Nephron progenitor cell (in vitro differentiated cells): ENCODE data around the gene TBC1D22A.

Experiments used
- DNase-seq: peaks from one replicate; pipeline ENCODE4 v3.0.0; 2021
- H3K27ac Mint-ChIP-seq: 2 replicates; pipeline ENCODE4 v1.8.0; 2021; ENCODE audit warnings: mild to moderate bottlenecking, moderate library complexity, mixed read lengths
- H3K27me3 Mint-ChIP-seq: 2 replicates; pipeline ENCODE4 v1.8.0; 2021; ENCODE audit warnings: mild to moderate bottlenecking, low read depth, mixed read lengths; ENCODE audit not compliant: poor library complexity
- H3K36me3 Mint-ChIP-seq: 2 replicates; pipeline ENCODE4 v1.8.0; 2021; ENCODE audit warnings: low read depth, mixed read lengths
- H3K4me1 Mint-ChIP-seq: 2 replicates; pipeline ENCODE4 v1.8.0; 2021; ENCODE audit warnings: mixed read lengths
- H3K4me3 Mint-ChIP-seq: 2 replicates; pipeline ENCODE4 v1.8.0; 2021; ENCODE audit warnings: mild to moderate bottlenecking, moderate library complexity, mixed read lengths
- H3K9me3 Mint-ChIP-seq: 2 replicates; pipeline ENCODE4 v1.8.0; 2021; ENCODE audit warnings: mild to moderate bottlenecking, moderate library complexity, mixed read lengths
- TF ChIP-seq, protein P1 (sequence below): fragments of 200-600 bp; sonication (generic); IDR thresholded peaks from 2 replicates; pipeline ENCODE4 v1.5.0; 2021; ENCODE audit warnings: antibody characterized with exemption

TBC1D22A gene

DNA sequence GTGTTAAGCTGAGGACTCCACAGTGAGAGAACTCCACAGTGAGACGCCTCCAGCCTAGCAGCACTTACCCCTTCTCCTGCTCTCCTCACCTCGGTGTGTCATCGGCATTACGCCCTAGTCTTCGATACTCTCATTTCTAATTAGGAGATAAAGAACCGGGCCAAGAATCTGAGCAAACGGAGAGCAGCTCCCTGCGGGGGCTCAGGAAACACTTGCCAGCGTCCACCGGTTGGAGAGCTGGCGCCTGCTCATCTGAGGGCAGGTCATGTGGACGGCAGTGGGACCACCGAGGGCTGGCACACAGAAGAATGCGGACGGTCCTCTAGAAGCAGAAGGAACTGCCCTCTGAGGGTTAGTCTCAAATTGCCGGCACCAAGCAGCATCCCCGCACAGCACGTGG, 37.4 kb upstream of the TBC1D22A start:
- H3K9me3 Mint-ChIP-seq: no peaks in the 10 kb centered on the region
- TF ChIP-seq, protein P1, sequence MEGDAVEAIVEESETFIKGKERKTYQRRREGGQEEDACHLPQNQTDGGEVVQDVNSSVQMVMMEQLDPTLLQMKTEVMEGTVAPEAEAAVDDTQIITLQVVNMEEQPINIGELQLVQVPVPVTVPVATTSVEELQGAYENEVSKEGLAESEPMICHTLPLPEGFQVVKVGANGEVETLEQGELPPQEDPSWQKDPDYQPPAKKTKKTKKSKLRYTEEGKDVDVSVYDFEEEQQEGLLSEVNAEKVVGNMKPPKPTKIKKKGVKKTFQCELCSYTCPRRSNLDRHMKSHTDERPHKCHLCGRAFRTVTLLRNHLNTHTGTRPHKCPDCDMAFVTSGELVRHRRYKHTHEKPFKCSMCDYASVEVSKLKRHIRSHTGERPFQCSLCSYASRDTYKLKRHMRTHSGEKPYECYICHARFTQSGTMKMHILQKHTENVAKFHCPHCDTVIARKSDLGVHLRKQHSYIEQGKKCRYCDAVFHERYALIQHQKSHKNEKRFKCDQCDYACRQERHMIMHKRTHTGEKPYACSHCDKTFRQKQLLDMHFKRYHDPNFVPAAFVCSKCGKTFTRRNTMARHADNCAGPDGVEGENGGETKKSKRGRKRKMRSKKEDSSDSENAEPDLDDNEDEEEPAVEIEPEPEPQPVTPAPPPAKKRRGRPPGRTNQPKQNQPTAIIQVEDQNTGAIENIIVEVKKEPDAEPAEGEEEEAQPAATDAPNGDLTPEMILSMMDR: no peak
- no peak for DNase-seq
- H3K27me3 Mint-ChIP-seq: no peaks in the 10 kb centered on the region
- H3K4me1 Mint-ChIP-seq: peaks cover 40% of the 10 kb centered on the region
- no peak overlapping the region for H3K4me3 Mint-ChIP-seq
- peaks cover 21% of the 10 kb centered on the region for H3K36me3 Mint-ChIP-seq
- H3K27ac Mint-ChIP-seq: no peak overlapping the region

DNA sequence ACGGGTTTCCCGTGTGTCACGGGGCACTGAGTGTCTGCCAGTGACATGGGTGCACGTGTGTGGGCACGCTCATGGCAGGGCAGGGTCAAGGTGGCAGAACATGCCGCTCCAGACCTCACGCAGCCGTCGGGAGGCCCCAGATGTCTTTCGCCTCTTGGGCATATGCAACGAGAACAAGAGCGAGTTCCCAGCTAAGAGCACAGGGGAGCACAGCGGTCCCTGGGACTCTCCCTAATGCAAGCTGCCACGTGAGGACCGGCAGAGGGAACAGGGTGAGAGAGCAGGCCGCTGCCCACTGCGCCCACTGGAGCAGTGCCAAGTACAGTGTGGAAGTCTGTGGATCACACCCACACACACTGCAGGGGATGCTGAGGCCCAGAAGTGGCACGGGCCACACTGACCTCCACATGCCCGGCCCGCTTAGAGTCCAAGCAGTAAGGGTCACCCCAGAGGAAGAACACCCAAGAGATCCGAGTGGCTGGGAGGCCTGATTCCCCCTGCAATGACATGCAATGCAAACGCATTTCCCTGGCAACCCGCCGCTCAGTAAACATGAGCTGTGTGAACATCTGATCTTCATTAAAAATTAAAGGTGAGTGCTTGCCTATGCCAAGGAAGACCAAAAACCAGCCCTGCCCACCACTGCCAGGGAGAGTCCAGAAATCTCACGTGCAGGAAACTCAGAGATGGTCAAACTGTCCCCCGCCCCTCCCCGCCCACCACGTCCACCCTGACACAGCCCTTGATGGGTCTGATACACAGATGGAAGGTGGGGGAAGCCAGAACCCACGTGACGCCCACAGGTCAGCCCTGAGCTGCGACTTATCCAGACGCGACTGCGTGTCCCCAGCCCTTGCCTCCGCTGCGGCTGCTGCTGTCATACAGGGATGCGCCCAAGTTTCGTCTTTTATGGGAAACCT, 36.1 kb upstream of the TBC1D22A start:
- Mint-ChIP-seq H3K27me3 (no peaks in the 10 kb centered on the region), H3K4me1 (peaks cover 49% of the 10 kb centered on the region), H3K27ac (peak overlapping the region; percentile 80), H3K9me3 (no peaks in the 10 kb centered on the region), H3K4me3 (no peak overlapping the region), H3K36me3 (peaks cover 20% of the 10 kb centered on the region)
- TF ChIP-seq, protein P1: no peak
- DNase-seq: no peak

DNA sequence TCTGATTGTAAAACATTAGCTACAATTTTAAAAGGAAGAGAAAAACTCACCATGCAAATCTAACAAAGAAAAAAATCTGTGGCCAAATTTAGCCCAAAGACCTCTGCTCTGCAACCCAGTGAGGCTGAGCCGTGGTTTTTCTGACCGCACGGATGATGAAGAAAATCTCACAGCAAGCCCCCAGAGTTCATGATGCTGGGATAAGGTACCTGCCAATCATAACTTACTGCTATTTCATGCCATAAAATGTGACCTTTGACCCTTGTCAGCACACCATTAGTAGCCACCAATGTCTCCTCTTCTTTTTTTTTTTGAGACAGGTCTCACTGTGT, 35.5 kb upstream of the TBC1D22A start:
- TF ChIP-seq, protein P1: no peak
- no peak for DNase-seq
- H3K36me3 Mint-ChIP-seq: peaks cover 26% of the 10 kb centered on the region
- H3K4me1 Mint-ChIP-seq: peaks cover 49% of the 10 kb centered on the region
- H3K27me3 Mint-ChIP-seq: no peaks in the 10 kb centered on the region
- H3K9me3 Mint-ChIP-seq: no peaks in the 10 kb centered on the region
- no peak overlapping the region for H3K4me3 Mint-ChIP-seq
- no peak overlapping the region for H3K27ac Mint-ChIP-seq

DNA sequence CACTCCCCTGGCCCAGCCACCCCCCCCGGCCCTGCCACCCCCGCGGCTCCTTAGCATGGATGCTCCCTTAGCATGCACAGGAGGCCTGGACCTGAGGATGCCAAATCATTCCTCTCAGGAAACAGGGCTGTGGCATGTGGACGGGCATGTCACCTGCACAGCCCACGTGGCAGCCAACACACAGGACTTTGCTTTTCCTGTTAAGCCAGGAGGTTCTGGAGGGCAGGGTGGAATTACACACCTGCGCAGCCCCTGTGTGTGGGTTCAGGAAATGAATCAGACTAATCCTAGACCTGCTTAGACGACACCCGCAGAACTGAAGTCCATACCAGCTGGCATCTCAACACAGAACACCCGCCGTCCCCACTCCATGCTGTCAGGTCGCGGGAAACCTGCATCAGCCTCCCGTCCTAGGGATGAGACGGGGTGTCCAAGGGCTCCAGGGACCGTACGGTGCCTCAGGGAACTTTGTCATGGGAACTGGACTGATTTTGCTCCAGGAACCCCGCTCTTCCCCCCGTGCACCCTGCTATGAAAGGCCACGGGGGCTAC, 34.6 kb upstream of the TBC1D22A start:
- DNase-seq: no peak
- TF ChIP-seq, protein P1: no peak
- Mint-ChIP-seq H3K9me3 (no peaks in the 10 kb centered on the region), H3K4me3 (no peak overlapping the region), H3K27me3 (no peaks in the 10 kb centered on the region), H3K36me3 (peaks cover 26% of the 10 kb centered on the region), H3K27ac (no peak overlapping the region), H3K4me1 (peaks cover 49% of the 10 kb centered on the region)

DNA sequence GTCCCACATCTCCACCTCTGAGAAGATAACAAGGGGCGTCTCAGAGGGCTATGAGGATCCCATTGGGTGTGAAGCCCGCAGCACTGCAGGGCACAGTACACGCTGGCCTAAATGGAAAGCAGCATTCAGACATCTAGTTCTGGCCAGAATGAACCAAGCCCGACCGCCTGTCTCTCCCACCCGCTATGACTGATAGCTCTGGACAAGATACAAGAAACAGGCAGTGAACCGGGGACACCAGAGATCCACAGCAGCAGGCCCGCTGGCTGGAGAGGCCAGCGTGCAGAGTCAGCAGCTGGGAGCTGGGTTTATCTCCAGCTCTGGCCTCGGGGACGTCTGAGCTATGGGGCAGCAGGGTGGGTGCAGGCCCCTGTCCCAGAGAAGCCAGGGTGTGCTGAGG, 34.0 kb upstream of the TBC1D22A start:
- Mint-ChIP-seq H3K4me1 (peaks cover 46% of the 10 kb centered on the region), H3K4me3 (no peak overlapping the region), H3K36me3 (peaks cover 26% of the 10 kb centered on the region), H3K27me3 (no peaks in the 10 kb centered on the region), H3K27ac (peak overlapping the region; percentile 36), H3K9me3 (no peaks in the 10 kb centered on the region)
- no peak for DNase-seq
- TF ChIP-seq, protein P1: no peak
